Measurements from ENCODE around the gene GNA15. TPM values are rescaled to one million over a fixed set of nuclear protein-coding genes. Genes with fewer than 3 reads are reported as not detected.

GNA15 gene
- total and polyA plus RNA-seq, 10 donors, result 3.8 to 24.9 (median 12.5) TPM

DNA sequence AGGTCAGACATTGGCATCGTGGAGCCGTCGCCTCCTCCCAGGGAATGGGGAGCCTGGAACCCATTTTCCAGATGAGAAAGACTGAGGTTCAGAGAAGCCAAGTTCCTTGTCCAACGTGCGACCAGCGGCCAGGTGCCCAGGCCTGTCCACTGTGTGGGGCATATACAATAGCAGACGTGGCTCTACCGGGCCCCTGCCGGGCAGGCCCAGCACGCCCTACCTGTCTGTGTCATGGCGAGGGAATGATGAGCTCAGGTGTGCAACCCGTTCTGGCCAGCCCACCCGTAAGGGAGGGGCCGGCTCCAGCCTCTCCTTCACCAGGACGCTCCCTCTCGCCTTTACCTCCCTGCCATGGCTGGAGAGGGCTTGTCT lies 837 bp downstream of the GNA15 start:
- H3K36me3 ChIP-seq, result no peaks in the 10 kb centered on the region
- TF ChIP-seq POLR2AphosphoS5 (IDR thresholded peaks at IDR 0.05) (no peak), CTCF (IDR thresholded peaks at IDR 0.05 in 8 of 11, conservative IDR thresholded peaks at IDR 0.05 in 3 of 11) (no peak), POLR2A (IDR thresholded peaks at IDR 0.05) (no peak)
- DNase-seq, result no peak
- H3K9me3 ChIP-seq, result peaks cover 0 to 7% (median 0%) of the 10 kb centered on the region in 8 donors
- H3K4me3 ChIP-seq, result peak overlapping the region in 6 of 8 donors; percentile 20 to 64 (median 39)
- peaks cover 0 to 23% (median 0%) of the 10 kb centered on the region in 7 donors for H3K27me3 ChIP-seq (replicated peaks in 1 of 7)
- H3K4me1 ChIP-seq, result peaks cover 11 to 75% (median 33%) of the 10 kb centered on the region in 6 donors
- peak overlapping the region in 5 of 8 donors; percentile 57 to 89 (median 78) for H3K27ac ChIP-seq
- WGBS, 5 donors, result 25 to 49% (median 36%) methylated on average over 9 to 16 of the region's 16 CpGs
- intact Hi-C loops (cut with DNase I; ENCODE audit: low total_unique reads), result no loop called here

- H3K4me3 ChIP-seq, result peak overlapping the region in 4 of 8 donors; percentile 38 to 64 (median 42)
- H3K4me1 ChIP-seq, result peaks cover 14 to 80% (median 37%) of the 10 kb centered on the region in 6 donors
- peak overlapping the region in 3 of 8 donors; percentile 78 to 89 (median 81) for H3K27ac ChIP-seq
- TF ChIP-seq POLR2AphosphoS5 (IDR thresholded peaks at IDR 0.05), result no peak
- TF ChIP-seq CTCF (IDR thresholded peaks at IDR 0.05 in 8 of 11, conservative IDR thresholded peaks at IDR 0.05 in 3 of 11), result no peak
- TF ChIP-seq POLR2A (IDR thresholded peaks at IDR 0.05), result no peak
- peaks cover 0 to 7% (median 0%) of the 10 kb centered on the region in 8 donors for H3K9me3 ChIP-seq
- intact Hi-C loops (cut with DNase I; ENCODE audit: low total_unique reads), result no loop called here
- no peaks in the 10 kb centered on the region for H3K36me3 ChIP-seq
- peaks cover 0 to 23% (median 0%) of the 10 kb centered on the region in 7 donors for H3K27me3 ChIP-seq (replicated peaks in 1 of 7)
- no peak for DNase-seq
- WGBS, 5 donors, result 23 to 49% (median 33%) methylated on average over 7 of the region's 7 CpGs
Measured at GRCh38 chr19:3137119-3137518, 1.3 kb downstream of the GNA15 start.

DNA sequence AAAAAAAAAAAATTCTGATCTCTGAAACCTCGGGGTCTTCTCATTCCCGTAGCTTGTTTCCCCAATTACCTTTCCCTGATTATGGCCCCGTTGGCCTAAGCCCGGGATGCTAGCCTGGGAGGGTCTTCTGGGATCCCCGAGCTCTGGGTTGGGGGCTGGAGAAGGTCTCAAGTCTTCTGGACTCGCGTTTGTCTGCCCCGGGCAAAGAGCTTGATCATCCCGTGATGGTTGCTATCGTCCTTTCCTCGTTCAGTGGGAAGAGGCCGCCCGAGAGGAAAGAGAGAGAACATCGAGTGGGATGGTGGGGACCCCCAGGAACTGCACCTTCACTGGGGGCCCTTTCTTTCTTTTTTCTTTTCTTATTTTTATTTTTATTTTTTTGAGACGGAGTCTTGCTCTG lies 2.4 kb downstream of the GNA15 start:
- Histone ChIP-seq H3K27me3 (replicated peaks in 1 of 7) (peaks cover 0 to 23% (median 0%) of the 10 kb centered on the region in 7 donors), H3K36me3 (no peaks in the 10 kb centered on the region), H3K4me3 (no peak overlapping the region), H3K9me3 (peaks cover 0 to 7% (median 0%) of the 10 kb centered on the region in 8 donors), H3K4me1 (peaks cover 16 to 80% (median 43%) of the 10 kb centered on the region in 6 donors), H3K27ac (no peak overlapping the region)
- 53 to 78% (median 69%) methylated on average over 15 of the region's 15 CpGs for WGBS, 5 donors
- intact Hi-C loops (cut with DNase I; ENCODE audit: low total_unique reads), result no loop called here
- no peak for DNase-seq
- TF ChIP-seq CTCF (IDR thresholded peaks at IDR 0.05 in 8 of 11, conservative IDR thresholded peaks at IDR 0.05 in 3 of 11) (no peak), POLR2A (IDR thresholded peaks at IDR 0.05) (no peak), POLR2AphosphoS5 (IDR thresholded peaks at IDR 0.05) (no peak)

GRCh38 chr19:3140667-3141038 lies 4.8 kb downstream of the GNA15 start:
- Histone ChIP-seq H3K36me3 (no peaks in the 10 kb centered on the region), H3K27me3 (replicated peaks in 1 of 7) (peaks cover 0 to 19% (median 0%) of the 10 kb centered on the region in 7 donors), H3K4me1 (peaks cover 11 to 63% (median 43%) of the 10 kb centered on the region in 6 donors), H3K9me3 (peaks cover 0 to 7% (median 0%) of the 10 kb centered on the region in 8 donors), H3K27ac (peak overlapping the region in 5 of 8 donors; percentile 80 to 90 (median 84)), H3K4me3 (no peak overlapping the region)
- intact Hi-C loops (cut with DNase I; ENCODE audit: low total_unique reads), result no loop called here
- no peak for TF ChIP-seq POLR2A (IDR thresholded peaks at IDR 0.05)
- TF ChIP-seq POLR2AphosphoS5 (IDR thresholded peaks at IDR 0.05), result no peak
- DNase-seq, result no peak

Data from spleen (tissue), 11 donors.